ENCODE results near the gene PSMB10.

The PSMB10 gene

GRCh38 chr16:67967183-67967957, 30.7 kb upstream of the PSMB10 start:
- TF ChIP-seq GATA3 (IDR thresholded peaks at IDR 0.05; ENCODE audit: low read depth, low read length) (no peak), GATA2 (IDR thresholded peaks at IDR 0.05; ENCODE audit: low read depth, low read length) (no peak)

- TF ChIP-seq GATA2 (IDR thresholded peaks at IDR 0.05; ENCODE audit: low read depth, low read length), result no peak
- TF ChIP-seq GATA3 (IDR thresholded peaks at IDR 0.05; ENCODE audit: low read depth, low read length), result no peak
These were observed 30.0 kb upstream of the PSMB10 start for GRCh38 chr16:67966549-67967182.

- TF ChIP-seq GATA2 (IDR thresholded peaks at IDR 0.05; ENCODE audit: low read depth, low read length) (no peak), GATA3 (IDR thresholded peaks at IDR 0.05; ENCODE audit: low read depth, low read length) (no peak)
These were observed 29.3 kb upstream of the PSMB10 start for GRCh38 chr16:67965668-67966548.

GRCh38 chr16:67964477-67965131, 28.0 kb upstream of the PSMB10 start:
- TF ChIP-seq GATA2 (IDR thresholded peaks at IDR 0.05; ENCODE audit: low read depth, low read length) (no peak), GATA3 (IDR thresholded peaks at IDR 0.05; ENCODE audit: low read depth, low read length) (no peak)

GRCh38 chr16:67963662-67964321, 27.1 kb upstream of the PSMB10 start:
- TF ChIP-seq GATA3 (IDR thresholded peaks at IDR 0.05; ENCODE audit: low read depth, low read length) (no peak), GATA2 (IDR thresholded peaks at IDR 0.05; ENCODE audit: low read depth, low read length) (no peak)

GRCh38 chr16:67963292-67963661, 26.6 kb upstream of the PSMB10 start:
- no peak for TF ChIP-seq GATA3 (IDR thresholded peaks at IDR 0.05; ENCODE audit: low read depth, low read length)
- TF ChIP-seq GATA2 (IDR thresholded peaks at IDR 0.05; ENCODE audit: low read depth, low read length), result no peak

- TF ChIP-seq GATA2 (IDR thresholded peaks at IDR 0.05; ENCODE audit: low read depth, low read length) (no peak), GATA3 (IDR thresholded peaks at IDR 0.05; ENCODE audit: low read depth, low read length) (no peak)
These were observed 25.5 kb upstream of the PSMB10 start for GRCh38 chr16:67962135-67962534.

GRCh38 chr16:67961551-67961957, 24.9 kb upstream of the PSMB10 start:
- TF ChIP-seq GATA3 (IDR thresholded peaks at IDR 0.05; ENCODE audit: low read depth, low read length) (no peak), GATA2 (IDR thresholded peaks at IDR 0.05; ENCODE audit: low read depth, low read length) (no peak)

- TF ChIP-seq GATA2 (IDR thresholded peaks at IDR 0.05; ENCODE audit: low read depth, low read length) (no peak), GATA3 (IDR thresholded peaks at IDR 0.05; ENCODE audit: low read depth, low read length) (no peak)
These were observed 23.1 kb upstream of the PSMB10 start for GRCh38 chr16:67959536-67960329.

GRCh38 chr16:67957622-67958021, 21.0 kb upstream of the PSMB10 start:
- no peak for TF ChIP-seq GATA3 (IDR thresholded peaks at IDR 0.05; ENCODE audit: low read depth, low read length)
- TF ChIP-seq GATA2 (IDR thresholded peaks at IDR 0.05; ENCODE audit: low read depth, low read length), result no peak

GRCh38 chr16:67954421-67955196, 18.0 kb upstream of the PSMB10 start:
- TF ChIP-seq GATA2 (IDR thresholded peaks at IDR 0.05; ENCODE audit: low read depth, low read length) (no peak), GATA3 (IDR thresholded peaks at IDR 0.05; ENCODE audit: low read depth, low read length) (no peak)
